Medulla oblongata (tissue), 1 donor: ENCODE data around the gene TMEM252.
A peak's percentile ranks its signal among the peaks of the same experiment; 100 is the strongest.

ENCODE experiments used
- DNase-seq: peaks from one replicate; pipeline ENCODE4 v3.0.0-alpha.2; 2015; ENCODE audit errors: extremely low spot score

Gene TMEM252

DNA sequence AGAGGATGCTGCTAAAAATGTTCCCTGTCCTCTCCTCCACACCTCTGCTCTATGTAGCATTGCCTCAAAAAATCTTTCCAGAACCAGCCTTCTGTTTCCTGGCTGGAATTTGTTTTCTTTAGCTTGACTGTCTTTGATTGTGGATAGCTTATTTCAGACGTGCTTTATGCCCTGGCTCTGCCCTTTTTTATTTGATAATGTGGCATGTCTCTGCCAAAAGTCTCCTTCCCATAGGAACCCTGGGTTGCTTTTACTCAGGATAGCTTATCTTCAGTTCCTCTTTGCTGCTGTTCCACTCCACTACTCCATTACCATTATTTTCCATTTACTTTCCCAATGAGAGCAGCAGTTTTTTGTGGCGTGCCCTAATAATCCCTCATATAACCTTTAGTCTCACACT is 885 bp upstream of the TMEM252 start:
- DNase-seq: no peak

DNA sequence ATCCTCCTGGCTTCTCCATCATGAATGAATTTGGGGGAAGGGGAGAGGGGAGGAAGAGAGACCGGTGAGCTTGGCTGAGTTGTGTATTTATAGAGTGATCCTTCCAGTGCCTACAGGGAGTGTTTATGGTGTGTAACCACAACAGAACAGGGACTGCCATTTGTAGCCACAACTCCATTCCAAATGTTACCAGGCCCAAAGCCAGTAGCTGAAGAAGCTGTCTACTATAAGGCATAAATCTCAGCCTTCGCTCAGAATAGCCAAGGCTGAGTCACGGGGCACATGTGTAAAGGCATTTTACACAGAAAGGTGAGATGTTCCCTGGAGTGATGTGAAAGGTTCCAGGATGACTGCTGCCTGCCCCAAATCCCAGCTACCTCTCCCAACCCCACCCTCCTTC is 2.5 kb downstream of the TMEM252 start:
- no peak for DNase-seq

DNA sequence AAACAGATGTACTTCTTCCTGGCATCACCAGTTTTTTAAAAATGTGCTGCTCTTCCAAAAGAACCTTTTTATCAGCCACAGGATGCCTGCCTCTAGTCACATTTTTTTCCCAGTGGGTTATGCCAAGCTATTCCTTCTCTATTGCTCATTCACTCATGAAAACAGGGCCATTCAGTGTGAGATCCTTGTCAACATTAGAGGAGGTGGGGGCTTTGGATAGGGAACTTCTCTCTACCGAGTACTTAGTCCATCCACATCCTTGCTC is 3.1 kb downstream of the TMEM252 start:
- DNase-seq: no peak

DNA sequence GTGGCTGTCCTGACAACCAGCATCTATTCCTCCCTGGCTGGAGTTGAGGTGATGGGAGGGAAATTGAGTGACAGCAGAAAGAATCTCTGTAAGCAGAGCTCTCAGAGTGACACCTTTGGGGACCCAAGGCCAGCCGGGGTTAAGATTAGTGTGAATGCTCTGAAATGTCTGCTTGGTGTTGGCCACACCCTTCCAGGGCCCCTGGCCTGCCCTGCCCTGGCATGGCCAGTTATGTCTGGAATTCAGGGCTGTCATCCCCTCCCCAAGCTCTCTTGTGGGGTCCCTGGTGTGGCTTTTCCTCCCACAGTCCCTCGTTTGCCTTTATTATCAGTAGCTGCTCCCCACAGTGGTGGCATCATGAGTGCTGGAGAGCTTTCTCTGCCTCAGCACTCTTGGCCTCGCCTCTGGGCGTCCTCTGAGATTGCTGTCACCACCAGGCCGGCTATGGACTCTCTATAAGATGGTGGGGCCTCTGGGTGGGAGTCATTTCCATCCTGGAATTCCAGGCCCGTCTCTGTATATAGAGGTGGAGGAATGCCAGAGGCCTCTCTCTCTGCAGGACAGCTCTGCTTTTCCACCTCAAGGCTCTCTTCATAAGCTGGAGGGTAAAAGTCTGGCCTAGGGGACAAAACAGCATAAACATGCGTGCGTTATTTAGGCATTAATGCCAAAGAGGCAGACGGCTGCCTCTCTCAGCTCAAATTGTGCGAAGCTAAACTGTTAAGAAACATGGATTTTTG is 3.6 kb downstream of the TMEM252 start:
- no peak for DNase-seq

DNA sequence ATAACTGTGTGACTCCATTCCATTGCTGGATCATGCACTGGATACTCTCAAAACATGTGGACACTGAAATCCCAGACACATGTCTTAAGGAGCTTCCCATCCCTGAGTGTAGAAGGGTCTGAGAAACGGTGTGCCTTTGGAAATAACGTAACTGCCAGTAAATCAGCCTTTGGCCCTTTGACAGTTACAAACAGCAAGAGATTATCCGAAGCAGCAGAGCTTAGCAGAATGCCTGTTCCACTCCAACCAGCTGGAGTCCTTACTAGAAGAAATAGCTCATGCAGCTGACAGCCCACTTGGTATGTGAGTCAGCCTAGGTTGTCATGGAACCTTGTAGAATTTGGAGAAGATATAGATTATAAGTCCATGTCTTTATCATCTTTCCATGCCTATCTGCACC is 7.0 kb downstream of the TMEM252 start:
- DNase-seq: no peak

DNA sequence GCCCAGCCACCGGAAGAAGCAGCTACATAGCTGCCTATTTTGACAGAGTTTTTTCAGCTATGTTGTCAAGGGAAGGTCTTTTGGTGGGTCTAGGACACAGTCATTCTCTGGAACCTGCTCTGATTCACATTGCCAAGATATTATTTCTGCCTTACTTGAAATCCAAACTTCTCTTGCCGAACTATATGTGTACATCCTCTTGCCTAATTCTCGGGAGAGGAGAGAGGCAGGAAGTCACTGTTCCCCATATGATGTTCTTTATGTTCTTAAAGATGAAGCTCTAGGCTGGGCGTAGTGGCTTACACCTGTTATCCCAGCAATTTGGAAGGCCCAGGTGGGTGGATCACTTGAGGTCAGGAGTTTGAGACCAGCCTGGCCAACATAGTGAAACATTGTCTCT is 8.6 kb downstream of the TMEM252 start:
- DNase-seq: no peak

DNA sequence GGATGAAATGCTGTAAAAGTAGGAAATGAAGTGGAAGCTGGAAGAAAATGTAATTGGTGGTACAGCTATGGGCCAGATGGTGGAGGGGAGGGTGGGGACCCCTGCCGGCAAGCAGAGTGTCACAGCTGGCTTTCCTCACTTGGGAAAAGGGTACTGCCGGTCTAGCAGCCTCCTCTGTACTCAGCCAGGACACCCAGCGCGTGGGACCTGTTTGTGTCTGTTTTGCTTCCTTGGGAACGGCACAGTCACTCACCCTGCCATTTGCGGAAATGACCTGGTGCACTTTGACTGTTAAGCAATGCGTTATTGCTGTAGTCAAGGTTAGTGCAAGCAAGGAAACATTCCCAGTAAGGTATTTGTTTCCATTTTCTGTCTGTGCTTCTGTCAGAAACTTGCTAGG is 10.1 kb downstream of the TMEM252 start:
- no peak for DNase-seq

DNA sequence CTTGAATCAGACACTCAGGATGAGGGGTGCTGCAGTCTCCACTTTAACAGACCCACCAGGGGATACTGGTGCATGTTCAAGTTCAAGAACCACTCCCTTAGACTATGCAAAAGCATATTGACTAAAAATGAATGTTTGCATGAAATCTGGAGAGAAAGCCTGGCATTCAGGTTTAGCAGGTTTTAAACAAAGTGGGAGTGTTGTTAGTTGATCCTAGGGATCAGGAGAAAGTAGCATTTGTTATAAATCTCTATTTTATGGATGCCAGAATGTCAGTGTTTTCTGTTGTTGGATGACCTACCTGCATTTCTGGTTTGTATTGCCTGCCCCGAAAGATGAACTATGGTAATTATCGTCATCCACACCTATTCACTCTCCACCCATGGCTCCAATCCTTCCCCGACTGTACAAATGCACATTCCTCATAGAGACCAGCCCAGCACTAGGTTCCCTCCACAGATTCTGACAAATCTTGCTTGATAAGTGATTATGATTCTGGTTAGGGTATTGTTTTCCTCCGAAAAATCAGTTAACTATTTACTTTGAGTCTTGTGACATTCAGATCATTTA is 17.2 kb downstream of the TMEM252 start:
- no peak for DNase-seq

DNA sequence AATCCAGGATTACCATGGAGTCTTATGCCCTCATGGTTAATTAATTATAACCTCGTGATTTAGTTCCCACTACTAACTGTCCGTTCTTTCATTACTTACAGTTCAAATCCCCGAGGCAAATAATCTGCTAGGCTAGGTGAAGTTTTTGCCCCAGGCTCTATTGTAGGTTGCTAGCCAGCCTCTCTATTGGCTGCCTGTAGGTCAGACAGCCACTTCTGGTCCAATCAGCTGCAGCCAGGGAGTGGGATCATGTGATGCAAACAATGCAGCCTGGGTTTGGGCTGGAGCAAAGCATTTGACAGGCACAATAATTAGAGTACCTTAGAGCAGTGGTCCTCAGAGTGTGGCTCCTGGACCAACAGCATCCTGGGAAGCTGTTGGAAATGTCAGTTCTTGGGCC is 17.7 kb downstream of the TMEM252 start:
- DNase-seq: no peak

DNA sequence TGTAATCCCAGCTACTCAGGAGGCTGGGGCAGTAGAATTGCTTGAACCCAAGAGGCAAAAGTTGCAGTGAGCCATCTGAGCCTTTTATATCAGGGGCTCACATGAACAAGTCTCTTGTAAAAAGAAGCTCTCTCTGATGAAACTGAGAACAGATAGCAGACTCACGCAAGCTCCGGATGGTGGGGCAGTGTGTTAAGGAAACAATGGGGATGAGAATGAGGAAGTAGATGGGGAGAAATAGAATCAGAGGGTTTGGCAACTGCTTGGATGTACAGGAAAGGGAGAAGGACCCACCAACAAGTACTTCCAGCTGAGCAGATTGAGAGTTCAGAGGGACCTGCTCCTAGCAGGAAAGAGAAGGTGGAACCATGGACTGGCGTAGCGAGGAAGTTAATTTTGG is 18.6 kb downstream of the TMEM252 start:
- peak; percentile 67 for DNase-seq

DNA sequence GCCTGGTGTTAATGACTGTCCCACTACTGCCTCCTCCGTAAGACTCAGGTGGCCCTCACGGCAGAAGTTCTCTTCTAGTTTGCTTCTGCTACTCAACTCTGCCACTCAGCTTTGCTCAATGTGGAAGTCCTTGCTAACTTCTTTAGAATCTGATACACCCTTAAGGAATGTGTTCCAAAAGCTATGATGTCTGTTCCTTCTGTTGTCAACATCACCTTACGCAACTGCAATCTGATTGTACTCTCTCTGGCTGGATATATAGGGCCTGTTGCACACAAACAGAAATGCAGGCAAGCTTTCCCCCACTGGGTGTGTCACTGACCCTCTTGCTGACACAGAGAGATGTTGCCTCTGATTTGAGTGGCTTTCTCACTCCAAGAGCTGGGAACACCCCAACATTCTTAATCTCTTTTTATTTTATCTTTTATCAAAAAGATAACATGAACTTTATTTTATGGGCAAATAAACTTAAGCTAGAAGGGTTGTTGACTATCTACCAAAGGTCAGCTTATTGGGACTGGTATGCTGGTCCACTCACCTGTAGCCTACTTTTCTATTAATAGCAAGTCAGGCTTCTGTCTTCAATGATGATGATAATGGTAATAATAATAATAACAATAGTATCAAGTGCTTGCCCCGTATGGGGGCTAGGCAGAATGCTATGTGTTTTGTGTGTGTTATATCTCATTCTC is 25.2 kb downstream of the TMEM252 start:
- no peak for DNase-seq

DNA sequence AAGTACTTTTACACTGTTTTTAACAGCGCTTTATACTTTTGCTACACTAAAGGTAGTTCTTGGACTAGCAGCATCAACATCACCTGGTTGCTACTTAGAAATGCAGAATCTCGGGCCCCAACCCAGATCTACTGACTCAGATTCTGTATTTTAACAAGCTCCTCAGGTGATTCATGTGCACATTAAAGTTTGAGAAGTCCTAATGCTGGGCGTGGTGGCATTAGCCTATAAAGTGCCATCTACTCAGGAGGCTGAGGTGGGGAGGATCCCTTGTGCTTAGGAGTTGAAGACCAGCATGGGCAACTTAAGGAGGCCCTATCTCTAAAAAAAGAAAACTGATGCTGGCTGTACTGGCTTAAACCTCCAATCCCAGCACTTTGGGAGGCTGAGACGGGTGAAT is 26.7 kb downstream of the TMEM252 start:
- DNase-seq: no peak

DNA sequence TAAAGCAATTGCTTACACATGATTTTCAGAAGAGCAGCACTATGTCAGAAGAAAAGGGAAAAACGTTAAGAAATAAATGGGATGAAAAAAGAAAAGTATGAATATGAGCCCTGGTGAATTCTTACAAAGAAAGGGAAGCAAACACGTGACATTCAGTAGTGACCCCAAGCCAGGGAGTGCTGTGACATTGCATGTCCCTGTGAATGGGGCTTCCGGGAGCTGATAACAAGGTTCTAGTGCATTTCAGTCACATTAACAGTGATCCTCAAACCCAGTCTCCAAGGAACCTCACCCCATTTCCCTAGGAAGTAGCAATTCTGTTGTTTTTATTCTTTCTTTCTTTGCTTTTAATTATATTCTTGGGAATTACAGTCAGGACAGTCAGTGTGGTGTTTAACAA is 27.3 kb downstream of the TMEM252 start:
- no peak for DNase-seq

DNA sequence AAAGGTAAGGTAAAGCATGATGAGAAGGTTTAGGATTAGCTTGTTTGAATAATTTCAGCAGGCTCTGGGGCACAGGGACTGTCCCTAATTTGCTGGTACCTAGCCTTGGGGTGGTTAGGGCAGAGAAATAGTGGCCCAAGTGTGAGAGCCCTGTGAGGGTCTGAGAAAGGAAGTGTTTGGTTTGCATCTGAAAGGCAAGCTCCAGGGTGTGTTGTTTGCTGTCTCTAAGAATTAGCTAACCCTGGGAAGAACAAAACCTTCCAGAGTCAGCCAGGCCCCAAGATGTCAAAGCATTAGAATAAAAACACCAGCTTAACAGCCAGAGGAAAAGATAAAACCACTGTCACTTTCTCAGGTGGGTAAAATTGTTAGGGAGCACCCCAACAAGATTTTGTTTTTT is 31.0 kb downstream of the TMEM252 start:
- no peak for DNase-seq

DNA sequence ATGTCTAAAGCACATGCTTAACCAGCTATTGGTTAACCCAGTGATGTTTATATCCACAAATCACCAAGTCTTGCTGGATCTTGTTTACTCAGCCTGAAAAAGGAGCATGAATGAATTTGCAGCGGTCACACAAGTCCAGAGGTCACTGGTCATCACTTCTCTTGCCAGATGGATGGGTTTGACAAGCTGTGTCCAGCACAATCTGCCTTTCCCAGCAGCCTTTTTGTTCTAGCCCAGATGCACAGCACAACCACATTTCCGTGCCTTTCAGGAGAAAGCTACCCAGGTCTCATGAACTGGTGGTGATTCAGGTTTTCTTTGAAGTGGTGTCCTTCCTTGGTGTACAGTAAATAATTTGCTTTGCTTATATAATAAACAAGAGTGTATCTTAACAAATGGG is 32.1 kb downstream of the TMEM252 start:
- no peak for DNase-seq

DNA sequence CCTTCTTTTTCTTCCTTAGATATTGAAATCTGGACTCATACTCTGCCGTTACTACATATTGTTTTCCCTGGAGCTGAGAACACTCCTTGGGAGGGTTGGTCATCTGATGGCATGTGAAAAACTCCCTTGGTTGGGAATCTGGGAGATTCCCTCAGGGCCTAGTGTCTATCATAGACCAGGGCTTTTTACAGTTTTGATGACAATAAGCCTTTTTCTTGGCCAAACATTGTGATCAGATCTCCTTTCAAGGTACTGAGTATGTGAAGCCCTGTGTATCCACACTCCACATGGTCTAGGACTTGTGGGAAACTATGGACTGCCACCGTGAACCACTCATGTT is 32.9 kb downstream of the TMEM252 start:
- DNase-seq: no peak

DNA sequence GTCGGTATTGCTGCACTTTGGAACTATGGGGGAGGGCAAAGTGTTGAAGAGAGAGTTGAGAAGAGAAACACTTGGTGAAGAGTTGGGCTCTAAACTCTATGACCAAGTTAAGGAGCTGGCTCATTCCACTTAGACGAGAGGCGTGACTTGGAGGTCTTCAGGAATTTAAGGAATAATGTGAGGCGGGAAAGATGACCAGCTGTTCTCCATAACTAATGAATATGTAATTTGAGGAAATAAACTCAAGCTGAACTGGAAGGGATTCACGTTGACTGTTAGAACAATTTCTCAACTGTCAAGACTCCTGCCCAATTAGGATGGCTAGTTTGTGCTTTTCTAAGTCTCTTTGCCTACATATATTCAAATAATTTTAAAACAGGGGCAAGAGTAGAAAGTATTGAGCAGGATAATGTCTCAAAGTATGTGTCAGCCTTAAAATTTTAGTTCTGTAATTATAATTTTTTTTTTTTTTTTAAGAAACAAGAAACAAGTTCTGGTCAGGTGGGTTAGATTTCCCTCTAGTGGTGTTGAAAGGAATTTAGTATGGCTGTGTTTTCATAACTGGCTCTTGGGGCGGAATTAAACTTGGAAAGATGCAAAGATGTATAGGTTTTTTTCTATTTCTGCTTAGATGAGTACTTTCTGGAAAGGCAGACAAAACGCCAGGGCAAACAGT is 33.4 kb downstream of the TMEM252 start:
- DNase-seq: peak; percentile 20

DNA sequence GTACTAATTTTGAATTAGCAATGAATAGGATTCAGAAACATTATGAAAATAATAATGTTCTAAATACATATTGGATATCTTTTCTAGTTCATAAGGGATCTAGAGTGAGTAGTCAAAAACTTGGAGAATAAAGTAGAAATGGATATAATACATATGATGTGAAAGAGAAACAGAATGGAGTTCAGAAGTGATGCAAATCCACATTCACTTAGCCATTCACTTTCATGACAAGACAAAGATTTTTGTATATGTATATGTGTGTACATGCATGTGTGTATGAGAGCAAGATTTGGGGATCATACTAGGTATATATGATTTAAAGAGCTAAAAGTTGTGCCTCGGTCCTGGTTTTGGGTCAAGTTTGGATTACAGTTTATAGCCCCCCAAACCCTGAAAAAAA is 34.1 kb downstream of the TMEM252 start:
- no peak for DNase-seq

DNA sequence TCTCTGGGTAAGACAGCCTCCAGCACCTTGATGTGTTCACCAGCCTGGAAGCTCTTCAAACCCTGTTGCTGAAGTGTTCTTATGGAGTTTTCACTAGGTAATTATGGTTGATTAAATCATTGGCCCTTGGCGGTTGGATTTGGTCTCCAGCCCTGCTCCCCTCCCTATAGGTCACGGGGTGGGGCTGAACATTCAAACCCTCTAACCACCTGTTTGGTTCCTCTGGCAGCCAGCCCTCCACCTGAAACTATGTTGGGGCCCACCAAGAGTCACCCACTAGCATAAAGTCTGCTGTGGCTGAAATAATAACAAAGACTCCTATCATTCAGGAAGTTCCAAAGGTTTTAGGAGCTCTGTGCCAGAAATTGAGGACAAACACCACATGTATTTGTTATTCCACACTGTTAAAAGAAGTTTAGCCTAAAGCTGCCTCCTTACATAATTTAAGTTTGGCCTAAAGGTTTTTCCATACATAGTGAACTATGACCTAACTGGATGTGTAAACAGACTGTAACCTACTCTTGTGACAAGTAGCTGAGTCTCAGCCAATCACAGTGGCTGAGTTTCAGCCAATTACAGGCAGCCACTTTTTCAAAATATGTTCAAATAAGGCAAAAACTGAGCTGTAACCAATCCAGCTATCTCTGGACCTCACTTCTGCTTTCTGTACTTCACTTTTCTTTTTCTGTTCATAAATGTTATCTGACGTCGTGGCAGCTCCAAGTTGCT is 34.8 kb downstream of the TMEM252 start:
- DNase-seq: peak; percentile 54

DNA sequence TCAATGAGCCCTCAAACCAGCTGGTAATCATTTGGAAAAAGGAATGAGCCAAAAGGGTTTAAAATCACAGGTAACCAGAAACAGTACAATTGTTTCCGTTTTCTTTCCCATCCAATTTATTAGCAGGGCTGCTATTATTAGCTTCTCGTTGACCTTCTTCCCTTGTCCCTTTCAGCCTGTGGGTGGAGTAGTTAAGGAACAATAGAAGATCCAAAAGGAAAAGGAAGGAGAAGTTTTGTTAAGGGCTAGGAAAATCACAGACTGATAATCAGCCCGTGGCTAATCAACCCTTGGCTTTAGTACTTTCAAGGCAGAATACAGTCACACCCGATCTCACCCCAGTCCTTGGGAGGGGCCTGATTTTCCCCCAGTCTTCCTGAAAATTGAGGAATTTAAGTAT is 38.4 kb downstream of the TMEM252 start:
- DNase-seq: no peak

DNA sequence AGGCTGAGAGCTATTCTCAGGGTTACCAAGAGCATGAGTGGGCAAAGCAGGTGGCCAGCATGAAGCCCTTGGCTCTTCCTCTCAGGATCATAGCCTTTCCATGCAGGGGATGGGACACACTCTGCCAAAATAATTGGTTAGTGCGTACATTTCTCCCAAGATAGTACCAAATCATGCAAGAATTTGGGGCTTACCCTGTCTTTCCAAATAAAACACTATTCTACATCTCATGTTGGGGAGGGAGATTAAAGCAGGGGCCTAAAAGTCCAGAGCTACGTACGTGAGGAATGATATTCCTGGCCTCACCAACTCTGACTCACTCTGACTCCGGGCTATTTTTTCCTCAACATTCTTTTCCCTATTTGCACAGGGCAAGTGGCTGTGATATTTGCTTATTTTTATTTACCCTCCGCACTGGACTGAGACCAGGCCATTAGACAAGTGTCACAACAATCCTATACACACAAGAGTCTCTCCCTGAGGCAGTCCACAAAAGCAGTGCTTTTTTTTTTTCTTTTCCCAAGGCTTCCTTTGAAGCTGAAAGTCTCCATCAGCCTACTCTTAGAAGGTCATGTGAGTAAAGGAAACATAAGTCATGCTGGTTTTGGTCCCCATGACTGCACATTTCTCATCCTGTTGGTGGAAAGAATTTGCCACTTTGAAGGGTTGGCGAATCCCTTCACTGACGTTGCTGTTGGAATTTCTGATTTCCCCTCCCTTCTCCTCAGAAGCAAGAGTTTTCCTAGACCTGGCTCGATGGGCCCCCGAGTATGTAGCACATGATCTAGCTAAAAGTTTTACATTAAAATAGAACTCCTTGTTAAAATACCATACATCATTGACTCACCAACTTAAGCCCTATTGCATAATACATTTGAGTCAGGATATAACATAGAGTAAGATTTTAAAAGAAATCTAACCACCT is 40.0 kb downstream of the TMEM252 start:
- no peak for DNase-seq
